Upper lobe of right lung (tissue), 1 donor: ENCODE results near the gene PROZ. TPM values are rescaled to one million over a fixed set of nuclear protein-coding genes. Genes with fewer than 3 reads are reported as not detected.

Experiments used
- ATAC-seq: fragments of 200-7000 bp; cut with Tn5 transposase; one replicate; pipeline ENCODE4 v1.9.1; 2020; ENCODE audit warnings: mild to moderate bottlenecking, moderate library complexity
- DNase-seq: peaks from one replicate; pipeline ENCODE4 v3.0.0-alpha.2; 2020
- H3K27ac ChIP-seq: fragments of 200-600 bp; one replicate; pipeline ENCODE4 v1.8.0; 2022
- H3K27me3 ChIP-seq: fragments of 200-600 bp; one replicate; pipeline ENCODE4 v1.8.0; 2022; ENCODE audit warnings: mild to moderate bottlenecking
- H3K36me3 ChIP-seq: fragments of 200-600 bp; one replicate; pipeline ENCODE4 v1.8.0; 2022
- H3K4me1 ChIP-seq: fragments of 200-600 bp; one replicate; pipeline ENCODE4 v1.8.0; 2022
- H3K4me3 ChIP-seq: fragments of 200-600 bp; one replicate; pipeline ENCODE4 v1.8.0; 2022; ENCODE audit warnings: mild to moderate bottlenecking
- H3K9me3 ChIP-seq: fragments of 200-600 bp; one replicate; pipeline ENCODE4 v1.8.0; 2022
- CTCF ChIP-seq: fragments of 200-600 bp; IDR thresholded peaks from one replicate; pipeline ENCODE4 v1.8.0; 2022; ENCODE audit warnings: antibody characterized with exemption
- intact Hi-C: fragments of 100-400 bp; cut with DNase I; formaldehyde crosslinking; loops from one replicate; pipeline ENCODE4 v1.11.0; 2022
- total RNA-seq: library from RNA; stranded (reverse); fragmentation: NEBNext Ultra II Directional; extraction: Animal tissue kit (Norgen Biotek cat#: 25700); gene quantifications from one replicate; pipeline ENCODE4 v1.2.1, GENCODE V29; 2021
- donor health status: DM: no; HTN: yes; CAD: no; lungs with severe emphysema.

Gene PROZ
- total RNA-seq, 1 donor from 2014 or later = not detected

DNA sequence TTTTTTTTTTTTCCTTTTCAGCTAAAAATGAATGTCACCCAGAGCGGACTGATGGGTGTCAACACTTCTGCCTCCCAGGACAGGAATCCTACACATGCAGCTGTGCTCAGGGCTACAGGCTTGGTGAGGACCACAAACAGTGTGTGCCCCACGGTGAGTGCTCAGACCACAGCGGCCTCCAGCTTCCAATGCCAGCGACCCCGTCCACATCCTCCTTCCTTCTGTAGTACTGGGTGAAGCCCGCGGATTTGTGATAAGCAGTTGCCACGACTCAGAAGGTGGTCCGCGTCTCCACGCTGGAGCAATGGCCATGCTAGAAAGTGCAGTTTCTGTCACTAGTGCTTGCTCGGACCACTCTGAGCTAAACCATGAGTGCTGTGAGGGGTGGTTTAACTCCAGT, 6.0 kb downstream of the PROZ start:
- Histone ChIP-seq H3K4me1 (no peaks in the 10 kb centered on the region), H3K9me3 (no peaks in the 10 kb centered on the region), H3K27ac (no peak overlapping the region), H3K27me3 (peaks cover 15% of the 10 kb centered on the region), H3K36me3 (no peaks in the 10 kb centered on the region), H3K4me3 (no peak overlapping the region)
- ATAC-seq (no peak), DNase-seq (no peak)
- intact Hi-C loops = no loop called here
- no peak for TF ChIP-seq CTCF

DNA sequence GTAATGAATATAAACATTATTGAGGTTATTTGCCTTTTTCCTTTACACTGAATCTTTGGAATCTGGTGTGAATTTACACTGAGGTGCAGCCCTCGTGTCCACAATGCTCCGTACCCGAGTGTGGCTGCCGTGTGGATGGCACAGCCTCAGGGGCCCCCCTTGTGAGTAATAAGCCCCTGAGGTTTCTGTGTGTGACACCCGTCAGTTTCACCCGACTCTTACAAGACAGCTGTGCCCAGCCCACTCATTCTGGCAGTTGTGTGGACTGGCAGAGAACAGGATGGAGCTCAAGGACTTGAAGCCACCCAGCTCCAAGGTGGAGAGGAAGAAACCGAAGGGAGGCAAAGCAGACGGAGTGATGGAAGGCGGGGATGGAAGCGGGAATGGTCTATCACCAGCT, 7.8 kb downstream of the PROZ start:
- H3K9me3 ChIP-seq = no peaks in the 10 kb centered on the region
- ATAC-seq (no peak), DNase-seq (no peak)
- H3K4me3 ChIP-seq = no peak overlapping the region
- intact Hi-C loops = no loop called here
- TF ChIP-seq CTCF = no peak
- H3K27me3 ChIP-seq = peaks cover 7% of the 10 kb centered on the region
- H3K27ac ChIP-seq = no peak overlapping the region
- H3K36me3 ChIP-seq = no peaks in the 10 kb centered on the region
- H3K4me1 ChIP-seq = no peaks in the 10 kb centered on the region

DNA sequence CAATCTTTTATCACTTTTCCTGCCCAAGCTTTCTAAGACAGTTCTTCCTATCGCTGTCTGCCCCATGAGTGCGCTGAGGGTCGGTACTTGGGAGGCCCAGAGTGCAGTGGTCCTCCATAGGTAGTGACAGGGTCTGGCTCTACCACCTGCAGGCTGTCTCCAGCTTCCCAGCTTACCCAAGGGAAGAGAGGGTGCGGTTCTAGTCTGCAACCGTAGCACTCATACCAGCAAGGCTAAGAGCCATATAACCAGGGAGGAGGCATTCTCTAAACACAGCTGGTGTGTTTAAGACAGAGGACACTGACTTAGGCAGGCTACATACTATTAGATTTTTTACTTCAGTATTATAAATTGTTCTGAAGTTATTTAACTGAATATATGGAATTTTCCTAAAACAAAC, 8.2 kb downstream of the PROZ start:
- H3K4me1 ChIP-seq = no peaks in the 10 kb centered on the region
- intact Hi-C loops = no loop called here
- no peak overlapping the region for H3K4me3 ChIP-seq
- DNase-seq = no peak
- H3K27ac ChIP-seq = no peak overlapping the region
- no peaks in the 10 kb centered on the region for H3K36me3 ChIP-seq
- TF ChIP-seq CTCF = no peak
- ATAC-seq = peak; percentile 29
- no peaks in the 10 kb centered on the region for H3K9me3 ChIP-seq
- peaks cover 5% of the 10 kb centered on the region for H3K27me3 ChIP-seq

DNA sequence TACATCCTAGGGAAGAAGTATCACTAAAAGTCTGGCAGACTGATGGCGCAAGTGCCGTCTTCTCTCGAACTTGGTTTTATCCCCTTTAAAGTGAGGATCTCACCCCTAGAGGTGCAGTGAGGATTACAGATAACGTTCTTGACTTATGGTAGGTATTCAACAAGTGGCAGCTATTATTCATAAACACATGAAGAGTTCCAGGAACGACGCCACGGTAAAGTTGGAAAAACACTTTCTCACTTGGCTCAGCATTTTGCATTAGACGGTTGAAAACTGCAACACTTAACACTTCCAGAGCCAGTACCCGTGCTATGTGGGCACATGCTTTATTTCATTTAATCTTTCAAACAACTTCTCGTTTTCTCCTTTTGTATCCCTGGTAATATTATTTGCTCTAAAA, 8.7 kb downstream of the PROZ start:
- Histone ChIP-seq H3K27me3 (peaks cover 5% of the 10 kb centered on the region), H3K36me3 (no peaks in the 10 kb centered on the region), H3K4me1 (no peaks in the 10 kb centered on the region), H3K9me3 (no peaks in the 10 kb centered on the region), H3K4me3 (no peak overlapping the region), H3K27ac (no peak overlapping the region)
- intact Hi-C loops = no loop called here
- DNase-seq (no peak), ATAC-seq (no peak)
- TF ChIP-seq CTCF = no peak

DNA sequence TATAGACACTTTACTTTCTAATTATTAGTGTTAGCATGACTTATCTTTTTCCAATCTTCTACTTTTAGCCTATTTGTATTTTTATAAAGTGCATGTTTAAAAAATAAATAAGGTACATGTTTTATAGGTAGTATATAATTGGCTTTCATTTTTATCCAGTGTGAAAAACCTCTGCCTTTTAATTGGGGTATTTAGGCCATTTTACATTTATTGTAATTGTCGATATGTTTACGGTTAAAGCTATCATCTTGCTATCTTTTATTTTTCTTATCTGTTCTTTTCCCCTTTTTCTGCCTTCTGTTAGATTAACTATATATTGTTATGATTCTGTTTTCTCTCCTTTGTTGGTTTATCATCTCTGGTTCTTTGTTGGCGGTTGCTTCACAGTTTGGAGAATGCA, 9.1 kb downstream of the PROZ start:
- intact Hi-C loops = no loop called here
- TF ChIP-seq CTCF = no peak
- peaks cover 5% of the 10 kb centered on the region for H3K27me3 ChIP-seq

GRCh38 chr13:113168211-113168610, 9.8 kb downstream of the PROZ start:
- H3K36me3 ChIP-seq = peaks cover 4% of the 10 kb centered on the region
- no peaks in the 10 kb centered on the region for H3K9me3 ChIP-seq
- H3K27me3 ChIP-seq = peaks cover 1% of the 10 kb centered on the region
- no peaks in the 10 kb centered on the region for H3K4me1 ChIP-seq
- no peak overlapping the region for H3K4me3 ChIP-seq
- DNase-seq = no peak
- TF ChIP-seq CTCF = no peak
- intact Hi-C loops = no loop called here
- H3K27ac ChIP-seq = no peak overlapping the region
- ATAC-seq = no peak

More for the DNA sequence above, 9.1 kb downstream of the PROZ start:
- H3K9me3 ChIP-seq = no peaks in the 10 kb centered on the region
- H3K36me3 ChIP-seq = peaks cover under 1% of the 10 kb centered on the region
- DNase-seq = no peak
- no peaks in the 10 kb centered on the region for H3K4me1 ChIP-seq
- no peak overlapping the region for H3K4me3 ChIP-seq
- H3K27ac ChIP-seq = no peak overlapping the region
- no peak for ATAC-seq
